ENCODE data around the gene TECPR2. TPM values are rescaled to one million over a fixed set of nuclear protein-coding genes. Genes with fewer than 3 reads are reported as not detected.
"Not testable (repeated sequence)": the region's sequence is repeated elsewhere in the genome, so short reads cannot be mapped to it uniquely, and the experiment has no call there.

The TECPR2 gene
- total RNA-seq, 1 donor from 2014 or later = 26.9 TPM

DNA sequence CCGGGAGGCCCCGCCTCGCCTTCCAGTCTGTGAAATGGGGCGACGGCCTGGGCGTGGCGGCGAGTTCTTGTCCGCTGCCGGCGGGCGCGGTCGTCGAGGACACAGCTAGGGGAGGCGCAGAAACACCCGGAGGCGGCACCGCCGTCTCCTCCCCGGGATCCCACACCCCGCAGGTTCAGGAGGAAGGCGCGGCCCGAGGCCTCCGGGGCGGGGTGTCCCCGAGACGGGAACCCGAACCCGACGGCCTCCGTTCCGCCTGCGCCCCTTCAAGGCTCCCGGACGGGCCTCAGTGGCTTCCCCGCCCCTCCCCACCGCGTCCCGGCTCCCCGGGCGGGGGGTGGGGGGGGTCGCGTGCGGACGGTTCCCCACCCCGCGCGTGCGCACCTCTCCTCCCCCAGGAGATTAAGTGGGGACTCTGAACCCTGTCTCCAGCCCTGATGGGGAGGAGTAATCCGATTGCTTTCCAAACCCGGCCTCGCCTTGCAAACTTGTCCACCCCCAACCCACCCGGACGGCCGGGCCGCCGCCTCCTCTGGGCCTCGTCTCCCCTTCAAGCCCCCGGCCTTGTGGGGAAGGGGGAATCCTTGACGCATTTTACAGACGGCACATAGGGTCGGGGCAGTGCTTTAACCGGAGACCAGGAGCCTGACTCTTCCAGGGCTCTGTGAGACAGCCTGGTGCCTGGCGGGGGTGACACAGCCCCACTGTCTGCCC, 182.2 kb downstream of the TECPR2 start:
- peaks cover 5% of the 10 kb centered on the region for H3K9me3 Mint-ChIP-seq (ENCODE audit: unreplicated experiment)

DNA sequence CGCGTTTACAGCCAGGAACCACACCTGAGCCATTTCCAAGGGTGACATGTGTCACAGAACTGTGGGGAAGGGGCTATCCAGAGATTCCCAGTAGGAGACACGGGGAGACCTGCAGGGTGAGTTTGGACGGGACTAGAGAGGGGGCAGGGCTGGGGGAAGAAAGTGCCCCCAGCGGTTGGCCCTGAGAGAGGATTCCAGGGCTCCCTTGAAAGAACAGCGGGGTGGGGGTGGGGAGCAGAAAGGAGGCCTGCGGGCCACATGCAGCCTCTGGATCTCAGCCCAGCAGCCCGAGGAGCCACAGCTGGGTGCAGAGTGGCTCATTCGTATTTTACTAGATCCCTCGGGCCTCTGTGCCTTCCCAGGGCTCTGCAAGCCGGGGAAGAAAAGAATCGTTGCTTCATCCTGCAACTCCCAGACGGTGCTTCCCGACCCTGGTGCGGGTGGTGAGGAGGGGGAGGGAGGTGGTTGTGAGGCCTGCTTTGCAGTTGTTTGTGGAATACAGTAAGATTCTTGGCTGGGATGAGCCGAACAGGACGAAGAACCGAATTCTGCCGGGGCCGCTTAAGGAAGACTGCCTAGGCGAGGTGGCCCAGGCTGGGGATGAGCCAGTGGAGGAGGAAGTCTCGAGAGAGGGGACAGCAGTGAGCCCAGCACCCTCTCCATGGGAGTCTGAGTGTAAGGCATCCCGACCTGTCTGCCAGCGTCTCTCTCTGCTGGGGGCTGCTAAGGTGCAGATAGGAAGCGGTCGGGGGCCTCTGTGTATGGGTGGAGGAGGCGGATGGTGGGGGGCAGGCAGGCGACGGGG, 182.9 kb downstream of the TECPR2 start:
- H3K27me3 Mint-ChIP-seq (ENCODE audit: unreplicated experiment) = peaks cover 17% of the 10 kb centered on the region
- H3K4me1 Mint-ChIP-seq (ENCODE audit: unreplicated experiment) = peaks cover 17% of the 10 kb centered on the region
- TF ChIP-seq, protein P1, sequence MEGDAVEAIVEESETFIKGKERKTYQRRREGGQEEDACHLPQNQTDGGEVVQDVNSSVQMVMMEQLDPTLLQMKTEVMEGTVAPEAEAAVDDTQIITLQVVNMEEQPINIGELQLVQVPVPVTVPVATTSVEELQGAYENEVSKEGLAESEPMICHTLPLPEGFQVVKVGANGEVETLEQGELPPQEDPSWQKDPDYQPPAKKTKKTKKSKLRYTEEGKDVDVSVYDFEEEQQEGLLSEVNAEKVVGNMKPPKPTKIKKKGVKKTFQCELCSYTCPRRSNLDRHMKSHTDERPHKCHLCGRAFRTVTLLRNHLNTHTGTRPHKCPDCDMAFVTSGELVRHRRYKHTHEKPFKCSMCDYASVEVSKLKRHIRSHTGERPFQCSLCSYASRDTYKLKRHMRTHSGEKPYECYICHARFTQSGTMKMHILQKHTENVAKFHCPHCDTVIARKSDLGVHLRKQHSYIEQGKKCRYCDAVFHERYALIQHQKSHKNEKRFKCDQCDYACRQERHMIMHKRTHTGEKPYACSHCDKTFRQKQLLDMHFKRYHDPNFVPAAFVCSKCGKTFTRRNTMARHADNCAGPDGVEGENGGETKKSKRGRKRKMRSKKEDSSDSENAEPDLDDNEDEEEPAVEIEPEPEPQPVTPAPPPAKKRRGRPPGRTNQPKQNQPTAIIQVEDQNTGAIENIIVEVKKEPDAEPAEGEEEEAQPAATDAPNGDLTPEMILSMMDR (IDR thresholded peaks at IDR 0.05) = no peak
- H3K9me3 Mint-ChIP-seq (ENCODE audit: unreplicated experiment) = peaks cover 5% of the 10 kb centered on the region
- no peak for DNase-seq (ENCODE audit: extremely low spot score, unreplicated experiment)
- H3K27ac Mint-ChIP-seq (ENCODE audit: unreplicated experiment) = no peak overlapping the region
- H3K4me3 Mint-ChIP-seq (ENCODE audit: unreplicated experiment) = no peak overlapping the region
- no peaks in the 10 kb centered on the region for H3K36me3 Mint-ChIP-seq (ENCODE audit: unreplicated experiment)

More for the DNA sequence above, 182.2 kb downstream of the TECPR2 start:
- Mint-ChIP-seq H3K36me3 (ENCODE audit: unreplicated experiment) (no peaks in the 10 kb centered on the region), H3K4me3 (ENCODE audit: unreplicated experiment) (no peak overlapping the region), H3K27ac (ENCODE audit: unreplicated experiment) (no peak overlapping the region), H3K27me3 (ENCODE audit: unreplicated experiment) (peaks cover 14% of the 10 kb centered on the region), H3K4me1 (ENCODE audit: unreplicated experiment) (peaks cover 17% of the 10 kb centered on the region)
- no peak for DNase-seq (ENCODE audit: extremely low spot score, unreplicated experiment)
- TF ChIP-seq, protein P1 (IDR thresholded peaks at IDR 0.05) = no peak

DNA sequence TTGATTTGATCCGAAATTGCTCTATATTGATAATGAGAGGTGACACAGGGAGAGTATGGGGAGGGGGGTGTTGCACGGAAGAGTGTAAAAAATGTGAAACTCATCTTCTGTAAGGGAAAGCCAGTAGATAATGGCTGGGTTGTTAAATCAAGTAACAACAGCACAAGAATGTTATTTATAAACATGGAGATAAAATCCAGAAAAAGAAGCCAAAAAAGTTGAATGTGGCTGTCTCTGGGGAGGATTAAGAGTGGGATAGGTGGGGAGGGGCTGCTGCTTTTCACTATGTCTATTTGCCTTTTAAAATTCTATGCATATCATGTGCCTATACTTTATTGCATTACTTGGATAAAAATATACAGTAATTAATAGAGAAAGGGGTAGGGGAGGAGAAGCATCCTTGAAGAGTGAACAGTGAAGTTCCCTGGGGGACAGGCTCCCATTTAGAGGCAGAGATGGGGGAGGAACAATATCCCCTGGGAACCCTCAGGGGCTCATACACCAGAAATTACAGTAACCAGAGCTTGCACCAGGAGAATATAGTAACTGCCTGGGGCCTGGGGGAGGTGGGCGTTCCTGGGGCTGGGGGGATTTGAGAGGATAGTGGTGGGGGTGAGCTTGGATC, 186.0 kb downstream of the TECPR2 start:
- Mint-ChIP-seq H3K4me3 (ENCODE audit: unreplicated experiment) (no peak overlapping the region), H3K27me3 (ENCODE audit: unreplicated experiment) (peaks cover 17% of the 10 kb centered on the region)
- DNase-seq (ENCODE audit: extremely low spot score, unreplicated experiment) = no peak

DNA sequence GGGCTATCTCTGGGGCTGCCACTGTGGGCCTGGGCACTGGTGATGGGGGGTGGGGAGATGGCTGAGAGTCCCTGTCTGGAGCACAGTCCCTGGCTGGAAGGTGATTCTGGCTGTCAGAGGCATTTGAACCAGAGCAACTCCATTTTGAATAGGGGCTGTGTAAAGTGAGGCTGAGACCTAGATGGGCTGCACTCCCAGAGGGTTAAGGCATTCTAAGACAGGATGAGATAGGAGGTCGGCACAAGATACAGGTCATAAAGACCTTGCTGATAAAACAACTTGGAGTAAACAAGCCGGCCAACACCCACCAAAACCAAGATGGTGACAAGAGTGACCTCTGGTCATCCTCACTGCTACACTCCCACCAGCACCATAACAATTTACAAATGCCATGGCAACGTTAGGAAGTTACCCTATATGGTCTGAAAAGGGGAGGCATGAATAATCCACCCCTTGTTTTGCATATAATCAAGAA, 188.2 kb downstream of the TECPR2 start:
- H3K36me3 Mint-ChIP-seq (ENCODE audit: unreplicated experiment); H3K27me3 Mint-ChIP-seq (ENCODE audit: unreplicated experiment); H3K27ac Mint-ChIP-seq (ENCODE audit: unreplicated experiment); H3K4me3 Mint-ChIP-seq (ENCODE audit: unreplicated experiment); H3K9me3 Mint-ChIP-seq (ENCODE audit: unreplicated experiment); DNase-seq (ENCODE audit: extremely low spot score, unreplicated experiment); H3K4me1 Mint-ChIP-seq (ENCODE audit: unreplicated experiment): not testable (repeated sequence)

More for the DNA sequence above, 186.0 kb downstream of the TECPR2 start:
- peaks cover 16% of the 10 kb centered on the region for H3K4me1 Mint-ChIP-seq (ENCODE audit: unreplicated experiment)
- H3K36me3 Mint-ChIP-seq (ENCODE audit: unreplicated experiment) = no peaks in the 10 kb centered on the region
- no peak overlapping the region for H3K27ac Mint-ChIP-seq (ENCODE audit: unreplicated experiment)
- H3K9me3 Mint-ChIP-seq (ENCODE audit: unreplicated experiment) = peaks cover 5% of the 10 kb centered on the region
- TF ChIP-seq, protein P1 (IDR thresholded peaks at IDR 0.05) = no peak

Small RNA genes within 50 kb of the gene (microRNA-seq; reads per million reads assigned to microRNA genes)
- gene MIR4309 (ENCODE audit: unreplicated experiment) = not detected

Other genes with a start within 250 kb of the TECPR2 start
- gene WDR20, start 223.0 kb upstream of the TECPR2 start, total RNA-seq = 27.4 and 29.8 TPM in 2 replicates
- 5.8 and 9.5 TPM in 2 replicates for gene MOK, start 57.8 kb upstream of the TECPR2 start, total RNA-seq
- 9.3 and 10.1 TPM in 2 replicates for gene ZNF839, start 43.2 kb upstream of the TECPR2 start, total RNA-seq
- 26.9 and 30.7 TPM in 2 replicates for gene CINP, start 51 bp upstream of the TECPR2 start, total RNA-seq
- gene ANKRD9, start 146.8 kb downstream of the TECPR2 start, total RNA-seq = 12.6 and 13.6 TPM in 2 replicates
- 23.6 and 27.4 TPM in 2 replicates for gene RCOR1, start 229.7 kb downstream of the TECPR2 start, total RNA-seq

Data from osteocyte (in vitro differentiated cells).